ENCODE data around the gene ARSA. TPM values are rescaled to one million over a fixed set of nuclear protein-coding genes. Genes with fewer than 3 reads are reported as not detected.

The ARSA gene
- total RNA-seq, 1 experiment from 2014 or later = 16.4 TPM

DNA sequence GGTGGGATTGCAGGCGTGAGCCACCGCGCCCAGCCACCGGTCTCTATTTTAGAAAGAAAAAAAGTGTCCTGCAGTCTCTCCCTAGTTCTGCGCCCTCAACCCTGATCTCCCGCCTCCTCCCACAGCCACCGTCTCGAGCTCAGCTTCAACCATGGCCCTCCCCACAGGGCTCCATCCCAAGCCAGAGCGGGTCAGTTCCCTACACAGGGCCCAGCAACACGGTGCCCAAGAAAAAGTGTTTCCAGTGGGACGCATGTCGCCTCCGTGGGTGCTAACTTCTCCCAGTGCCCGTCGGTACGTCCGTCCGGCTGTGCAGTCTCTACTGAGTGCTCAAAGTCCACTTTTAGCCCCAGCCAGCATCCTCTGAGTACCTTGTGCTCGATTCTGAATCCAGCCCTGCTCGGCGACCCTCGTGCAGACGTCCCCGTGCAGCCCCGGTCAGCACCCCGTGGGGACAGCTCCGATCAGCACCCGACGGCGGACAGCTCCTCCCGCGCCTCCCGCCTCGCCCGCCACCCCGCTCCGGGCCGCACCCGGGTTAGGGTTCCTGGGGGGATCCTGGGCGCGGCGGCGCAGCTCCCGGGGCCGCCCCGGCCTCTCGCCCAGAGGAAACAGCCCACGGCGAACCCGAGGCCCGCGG lies 28.0 kb downstream of the ARSA start:
- Histone ChIP-seq H3K9me2 (ENCODE audit: insufficient read depth) (no peaks in the 10 kb centered on the region), H3K27ac (ENCODE audit: low read depth, low read length) (no peak overlapping the region), H3K27me3 (ENCODE audit: insufficient read depth, low read length) (no peaks in the 10 kb centered on the region), H2AFZ (ENCODE audit: low read depth, low read length, poor library complexity, severe bottlenecking) (no peak overlapping the region), H3K36me3 (ENCODE audit: control insufficient read depth in 1 of 2, insufficient read depth in 2 of 2, low read length in 2 of 2) (no peaks in the 10 kb centered on the region), H3K9ac (ENCODE audit: low read length) (no peak overlapping the region), H3K4me1 (ENCODE audit: control insufficient read depth in 1 of 2, insufficient read depth in 2 of 2, low read length in 2 of 2) (peaks cover 0 to 10% of the 10 kb centered on the region in 2 experiments; a peak in 1 of 4 replicates), H3K4me3 (replicated peaks in 1 of 2; ENCODE audit: low read depth in 1 of 2, low read length in 2 of 2) (peak overlapping the region; percentile 8 to 16; a peak in 2 of 4 replicates), H3K4me2 (ENCODE audit: low read length) (peak overlapping the region; percentile 53), H3K9me3 (ENCODE audit: control insufficient read depth in 1 of 2, insufficient read depth in 1 of 2, low read depth in 1 of 2, low read length in 2 of 2) (no peaks in the 10 kb centered on the region), H4K20me1 (ENCODE audit: insufficient read depth) (no peaks in the 10 kb centered on the region), H3K79me2 (ENCODE audit: insufficient read depth, low read length) (no peaks in the 10 kb centered on the region)
- RAD21 ChIA-PET (ENCODE audit: low non-redundant PET in 1 of 2, low total read pairs in 2 of 2, uncharacterized antibody in 2 of 2, unreplicated experiment in 2 of 2) = no interaction called here
- peak; percentile 85 for ATAC-seq
- CTCF ChIA-PET = no interaction called here
- TF ChIP-seq, protein P1, sequence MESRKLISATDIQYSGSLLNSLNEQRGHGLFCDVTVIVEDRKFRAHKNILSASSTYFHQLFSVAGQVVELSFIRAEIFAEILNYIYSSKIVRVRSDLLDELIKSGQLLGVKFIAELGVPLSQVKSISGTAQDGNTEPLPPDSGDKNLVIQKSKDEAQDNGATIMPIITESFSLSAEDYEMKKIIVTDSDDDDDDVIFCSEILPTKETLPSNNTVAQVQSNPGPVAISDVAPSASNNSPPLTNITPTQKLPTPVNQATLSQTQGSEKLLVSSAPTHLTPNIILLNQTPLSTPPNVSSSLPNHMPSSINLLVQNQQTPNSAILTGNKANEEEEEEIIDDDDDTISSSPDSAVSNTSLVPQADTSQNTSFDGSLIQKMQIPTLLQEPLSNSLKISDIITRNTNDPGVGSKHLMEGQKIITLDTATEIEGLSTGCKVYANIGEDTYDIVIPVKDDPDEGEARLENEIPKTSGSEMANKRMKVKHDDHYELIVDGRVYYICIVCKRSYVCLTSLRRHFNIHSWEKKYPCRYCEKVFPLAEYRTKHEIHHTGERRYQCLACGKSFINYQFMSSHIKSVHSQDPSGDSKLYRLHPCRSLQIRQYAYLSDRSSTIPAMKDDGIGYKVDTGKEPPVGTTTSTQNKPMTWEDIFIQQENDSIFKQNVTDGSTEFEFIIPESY (IDR thresholded peaks at IDR 0.05; ENCODE audit: extremely low read depth, insufficient replicate concordance, low read length) = no peak
- no peak for TF ChIP-seq ZFX (IDR thresholded peaks at IDR 0.05)
- TF ChIP-seq, protein P2, sequence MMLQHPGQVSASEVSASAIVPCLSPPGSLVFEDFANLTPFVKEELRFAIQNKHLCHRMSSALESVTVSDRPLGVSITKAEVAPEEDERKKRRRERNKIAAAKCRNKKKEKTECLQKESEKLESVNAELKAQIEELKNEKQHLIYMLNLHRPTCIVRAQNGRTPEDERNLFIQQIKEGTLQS (IDR thresholded peaks at IDR 0.05) = no peak
- 0 out of 2 replicates have a peak, but pooled peaks have one; percentile 19 for TF ChIP-seq POLR2AphosphoS5 (IDR thresholded peaks at IDR 0.05; ENCODE audit: low read depth, low read length)
- no peak for TF ChIP-seq EZH2phosphoT487 (IDR thresholded peaks at IDR 0.05; ENCODE audit: borderline replicate concordance)
- no peak for TF ChIP-seq SP1 (IDR thresholded peaks at IDR 0.05; ENCODE audit: low read depth)
- no peak for TF ChIP-seq JUND (IDR thresholded peaks at IDR 0.05)
- no peak for TF ChIP-seq POLR2A (IDR thresholded peaks at IDR 0.05; ENCODE audit: borderline replicate concordance, extremely low read depth, insufficient read depth, insufficient read length)
- TF ChIP-seq, protein P3, sequence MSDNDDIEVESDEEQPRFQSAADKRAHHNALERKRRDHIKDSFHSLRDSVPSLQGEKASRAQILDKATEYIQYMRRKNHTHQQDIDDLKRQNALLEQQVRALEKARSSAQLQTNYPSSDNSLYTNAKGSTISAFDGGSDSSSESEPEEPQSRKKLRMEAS (IDR thresholded peaks at IDR 0.05) = no peak; the same call in none of the 2 replicates
- no peak for TF ChIP-seq CBX3 (IDR thresholded peaks at IDR 0.05; ENCODE audit: low read depth)
- no peak for TF ChIP-seq FOSL1 (IDR thresholded peaks at IDR 0.05; ENCODE audit: low read depth)
- TF ChIP-seq CEBPB (IDR thresholded peaks at IDR 0.05; ENCODE audit: low read depth) = no peak
- TF ChIP-seq, protein P4, sequence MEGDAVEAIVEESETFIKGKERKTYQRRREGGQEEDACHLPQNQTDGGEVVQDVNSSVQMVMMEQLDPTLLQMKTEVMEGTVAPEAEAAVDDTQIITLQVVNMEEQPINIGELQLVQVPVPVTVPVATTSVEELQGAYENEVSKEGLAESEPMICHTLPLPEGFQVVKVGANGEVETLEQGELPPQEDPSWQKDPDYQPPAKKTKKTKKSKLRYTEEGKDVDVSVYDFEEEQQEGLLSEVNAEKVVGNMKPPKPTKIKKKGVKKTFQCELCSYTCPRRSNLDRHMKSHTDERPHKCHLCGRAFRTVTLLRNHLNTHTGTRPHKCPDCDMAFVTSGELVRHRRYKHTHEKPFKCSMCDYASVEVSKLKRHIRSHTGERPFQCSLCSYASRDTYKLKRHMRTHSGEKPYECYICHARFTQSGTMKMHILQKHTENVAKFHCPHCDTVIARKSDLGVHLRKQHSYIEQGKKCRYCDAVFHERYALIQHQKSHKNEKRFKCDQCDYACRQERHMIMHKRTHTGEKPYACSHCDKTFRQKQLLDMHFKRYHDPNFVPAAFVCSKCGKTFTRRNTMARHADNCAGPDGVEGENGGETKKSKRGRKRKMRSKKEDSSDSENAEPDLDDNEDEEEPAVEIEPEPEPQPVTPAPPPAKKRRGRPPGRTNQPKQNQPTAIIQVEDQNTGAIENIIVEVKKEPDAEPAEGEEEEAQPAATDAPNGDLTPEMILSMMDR (IDR thresholded peaks at IDR 0.05 in 2 of 3, conservative IDR thresholded peaks at IDR 0.05 in 1 of 3; ENCODE audit: borderline replicate concordance in 1 of 3, insufficient read depth in 1 of 3, low read depth in 2 of 3, low read length in 2 of 3) = no peak
- TF ChIP-seq EGR1 (IDR thresholded peaks at IDR 0.05; ENCODE audit: low read depth) = no peak
- no peak for TF ChIP-seq ZNF274 (IDR thresholded peaks at IDR 0.05; ENCODE audit: low read depth, low read length)
- no peak for TF ChIP-seq ELF1 (IDR thresholded peaks at IDR 0.05; ENCODE audit: borderline replicate concordance, low read depth)
- TF ChIP-seq SRF (IDR thresholded peaks at IDR 0.05; ENCODE audit: low read depth) = no peak
- TF ChIP-seq, protein P5, sequence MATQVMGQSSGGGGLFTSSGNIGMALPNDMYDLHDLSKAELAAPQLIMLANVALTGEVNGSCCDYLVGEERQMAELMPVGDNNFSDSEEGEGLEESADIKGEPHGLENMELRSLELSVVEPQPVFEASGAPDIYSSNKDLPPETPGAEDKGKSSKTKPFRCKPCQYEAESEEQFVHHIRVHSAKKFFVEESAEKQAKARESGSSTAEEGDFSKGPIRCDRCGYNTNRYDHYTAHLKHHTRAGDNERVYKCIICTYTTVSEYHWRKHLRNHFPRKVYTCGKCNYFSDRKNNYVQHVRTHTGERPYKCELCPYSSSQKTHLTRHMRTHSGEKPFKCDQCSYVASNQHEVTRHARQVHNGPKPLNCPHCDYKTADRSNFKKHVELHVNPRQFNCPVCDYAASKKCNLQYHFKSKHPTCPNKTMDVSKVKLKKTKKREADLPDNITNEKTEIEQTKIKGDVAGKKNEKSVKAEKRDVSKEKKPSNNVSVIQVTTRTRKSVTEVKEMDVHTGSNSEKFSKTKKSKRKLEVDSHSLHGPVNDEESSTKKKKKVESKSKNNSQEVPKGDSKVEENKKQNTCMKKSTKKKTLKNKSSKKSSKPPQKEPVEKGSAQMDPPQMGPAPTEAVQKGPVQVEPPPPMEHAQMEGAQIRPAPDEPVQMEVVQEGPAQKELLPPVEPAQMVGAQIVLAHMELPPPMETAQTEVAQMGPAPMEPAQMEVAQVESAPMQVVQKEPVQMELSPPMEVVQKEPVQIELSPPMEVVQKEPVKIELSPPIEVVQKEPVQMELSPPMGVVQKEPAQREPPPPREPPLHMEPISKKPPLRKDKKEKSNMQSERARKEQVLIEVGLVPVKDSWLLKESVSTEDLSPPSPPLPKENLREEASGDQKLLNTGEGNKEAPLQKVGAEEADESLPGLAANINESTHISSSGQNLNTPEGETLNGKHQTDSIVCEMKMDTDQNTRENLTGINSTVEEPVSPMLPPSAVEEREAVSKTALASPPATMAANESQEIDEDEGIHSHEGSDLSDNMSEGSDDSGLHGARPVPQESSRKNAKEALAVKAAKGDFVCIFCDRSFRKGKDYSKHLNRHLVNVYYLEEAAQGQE (IDR thresholded peaks at IDR 0.05; ENCODE audit: low read depth) = peak; percentile 95
- no peak for TF ChIP-seq TCF7L2 (IDR thresholded peaks at IDR 0.05; ENCODE audit: borderline replicate concordance, extremely low read depth, insufficient read depth, insufficient read length)
- peak; percentile 98 for TF ChIP-seq SIN3A (IDR thresholded peaks at IDR 0.05; ENCODE audit: low read depth)
- no TSS peak for BruUV-seq (replicated peaks)
- intact Hi-C loops (cut with micrococcal nuclease) = no loop called here
- POLR2A ChIA-PET = no interaction called here
- no peak for DNase-seq (ENCODE audit: low read depth, low spot score)
